ENCODE measurements around the gene PPP3R1.

GRCh38 chr2:68200157-68200787 lies 52.1 kb downstream of the PPP3R1 start:
- TF ChIP-seq CTCF (optimal IDR thresholded peaks at IDR 0.05 in 1 of 3, IDR thresholded peaks at IDR 0.05 in 1 of 3, conservative IDR thresholded peaks at IDR 0.05 in 1 of 3; ENCODE audit: extremely low read depth in 1 of 3, insufficient read depth in 2 of 3, low read length in 3 of 3) (no peak), EZH2 (IDR thresholded peaks at IDR 0.05; ENCODE audit: low read length) (no peak)

Data from keratinocyte (primary cell).